ENCODE results near the gene KIF3C. TPM values are rescaled to one million over a fixed set of nuclear protein-coding genes. Genes with fewer than 3 reads are reported as not detected.
"Not testable (repeated sequence)": the region's sequence is repeated elsewhere in the genome, so short reads cannot be mapped to it uniquely, and the experiment has no call there.

The KIF3C gene
- polyA plus RNA-seq, 4 donors, result 14.9 to 21.2 (median 17.5) TPM

- no peak for DNase-seq (ENCODE audit: low read depth in 4 of 4, low spot score in 3 of 4)
These were observed 61.4 kb downstream of the KIF3C start for GRCh38 chr2:25920786-25921415.

- no peak for DNase-seq (ENCODE audit: low read depth in 4 of 4, low spot score in 3 of 4)
These were observed 62.0 kb downstream of the KIF3C start for GRCh38 chr2:25920336-25920735.

GRCh38 chr2:25917832-25918231 lies 64.5 kb downstream of the KIF3C start:
- no peak for DNase-seq (ENCODE audit: low read depth in 4 of 4, low spot score in 3 of 4)

GRCh38 chr2:25917411-25917810 lies 64.9 kb downstream of the KIF3C start:
- not testable (repeated sequence) for DNase-seq (ENCODE audit: low read depth in 4 of 4, low spot score in 3 of 4)

- DNase-seq (ENCODE audit: low read depth in 4 of 4, low spot score in 3 of 4), result not testable (repeated sequence)
These were observed 66.1 kb downstream of the KIF3C start for GRCh38 chr2:25915944-25916772.

- DNase-seq (ENCODE audit: low read depth in 4 of 4, low spot score in 3 of 4), result not testable (repeated sequence)
These were observed 66.9 kb downstream of the KIF3C start for GRCh38 chr2:25915411-25915810.

- not testable (repeated sequence) for DNase-seq (ENCODE audit: low read depth in 4 of 4, low spot score in 3 of 4)
These were observed 68.7 kb downstream of the KIF3C start for GRCh38 chr2:25913696-25913973.

- no peak for DNase-seq (ENCODE audit: low read depth in 4 of 4, low spot score in 3 of 4)
These were observed 69.2 kb downstream of the KIF3C start for GRCh38 chr2:25912851-25913695.

- not testable (repeated sequence) for DNase-seq (ENCODE audit: low read depth in 4 of 4, low spot score in 3 of 4)
These were observed 72.7 kb downstream of the KIF3C start for GRCh38 chr2:25909574-25909973.

GRCh38 chr2:25905126-25905525 lies 77.2 kb downstream of the KIF3C start:
- no peak for DNase-seq (ENCODE audit: low read depth in 4 of 4, low spot score in 3 of 4)

- no peak for DNase-seq (ENCODE audit: low read depth in 4 of 4, low spot score in 3 of 4)
These were observed 79.0 kb downstream of the KIF3C start for GRCh38 chr2:25903216-25903776.

- DNase-seq (ENCODE audit: low read depth in 4 of 4, low spot score in 3 of 4), result no peak
These were observed 82.8 kb downstream of the KIF3C start for GRCh38 chr2:25899404-25899970.

GRCh38 chr2:25897506-25897905 lies 84.8 kb downstream of the KIF3C start:
- DNase-seq (ENCODE audit: low read depth in 4 of 4, low spot score in 3 of 4), result no peak

GRCh38 chr2:25896308-25896707 lies 86.0 kb downstream of the KIF3C start:
- not testable (repeated sequence) for DNase-seq (ENCODE audit: low read depth in 4 of 4, low spot score in 3 of 4)

GRCh38 chr2:25895610-25896009 lies 86.7 kb downstream of the KIF3C start:
- DNase-seq (ENCODE audit: low read depth in 4 of 4, low spot score in 3 of 4), result no peak

GRCh38 chr2:25895018-25895417 lies 87.3 kb downstream of the KIF3C start:
- DNase-seq (ENCODE audit: low read depth in 4 of 4, low spot score in 3 of 4), result no peak

- no peak for DNase-seq (ENCODE audit: low read depth in 4 of 4, low spot score in 3 of 4)
These were observed 88.0 kb downstream of the KIF3C start for GRCh38 chr2:25894135-25894830.

- no peak for DNase-seq (ENCODE audit: low read depth in 4 of 4, low spot score in 3 of 4)
These were observed 90.6 kb downstream of the KIF3C start for GRCh38 chr2:25891672-25892071.

- no peak for DNase-seq (ENCODE audit: low read depth in 4 of 4, low spot score in 3 of 4)
These were observed 94.6 kb downstream of the KIF3C start for GRCh38 chr2:25887624-25888242.

GRCh38 chr2:25885933-25886332 lies 96.4 kb downstream of the KIF3C start:
- DNase-seq (ENCODE audit: low read depth in 4 of 4, low spot score in 3 of 4), result no peak
